Right renal pelvis (tissue), 4 donors: ENCODE measurements around the gene MYMX. TPM values are rescaled to one million over a fixed set of nuclear protein-coding genes. Genes with fewer than 3 reads are reported as not detected.
A peak's percentile ranks its signal among the peaks of the same experiment; 100 is the strongest.
"Not testable (repeated sequence)": the region's sequence is repeated elsewhere in the genome, so short reads cannot be mapped to it uniquely, and the experiment has no call there.

Source experiments
- DNase-seq, 4 donors: peaks; one replicate each; pipeline ENCODE4 v3.0.0-alpha.2; 2013; ENCODE audit warnings: low read depth in 4 of 4, low spot score in 3 of 4, missing footprints in 1 of 4
- polyA plus RNA-seq, 4 donors: library from polyadenylated mRNA; unstranded; fragments of 120-200 nt; gene quantifications; one replicate each; pipeline ENCODE4 v1.2.1, GENCODE V29; 2013; ENCODE audit not compliant: insufficient read length in 4 of 4

Gene MYMX
- polyA plus RNA-seq = under 1 TPM; 0.60 to 0.78 (median 0.77) TPM

DNA sequence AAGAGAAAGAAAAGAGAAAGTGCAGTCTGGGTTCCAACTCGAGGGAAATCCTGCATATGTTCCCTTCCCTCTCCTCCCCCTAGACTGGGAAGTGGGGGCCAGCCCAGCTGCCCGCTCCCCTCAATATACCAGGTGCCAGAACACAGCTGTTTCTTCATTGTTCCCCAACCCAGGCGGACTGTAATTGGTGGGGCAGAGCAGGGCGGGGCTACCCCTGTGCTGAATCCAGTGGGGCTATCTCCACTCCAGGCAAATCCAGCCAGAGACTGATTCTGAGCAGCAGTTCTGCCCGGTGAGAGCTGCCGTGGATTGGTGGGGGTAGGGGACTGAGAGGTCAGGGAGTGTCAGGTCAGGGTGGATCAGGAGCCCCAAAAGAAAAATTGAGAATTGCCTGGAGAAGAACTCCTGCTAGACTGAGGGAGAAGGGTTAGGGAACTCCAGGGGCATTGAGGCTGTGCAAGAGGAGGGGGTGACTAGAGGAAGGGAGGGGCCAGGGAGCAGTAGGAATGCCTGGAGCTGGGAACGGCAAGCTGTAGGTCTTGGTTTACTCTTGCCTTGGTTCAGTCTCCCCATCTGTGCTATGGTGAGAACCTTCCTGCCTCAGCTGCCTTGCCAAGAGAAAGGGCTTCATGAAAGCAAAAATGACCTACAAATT, at the start of gene MYMX:
MYMX (plus strand) TSS at position 250 of the 655 bp plus-strand sequence. CDS start 546 bp downstream, outside the sequence.
- no peak for DNase-seq

GRCh38 chr6:44167567-44167966, 49.2 kb upstream of the MYMX start:
- DNase-seq = no peak

DNA sequence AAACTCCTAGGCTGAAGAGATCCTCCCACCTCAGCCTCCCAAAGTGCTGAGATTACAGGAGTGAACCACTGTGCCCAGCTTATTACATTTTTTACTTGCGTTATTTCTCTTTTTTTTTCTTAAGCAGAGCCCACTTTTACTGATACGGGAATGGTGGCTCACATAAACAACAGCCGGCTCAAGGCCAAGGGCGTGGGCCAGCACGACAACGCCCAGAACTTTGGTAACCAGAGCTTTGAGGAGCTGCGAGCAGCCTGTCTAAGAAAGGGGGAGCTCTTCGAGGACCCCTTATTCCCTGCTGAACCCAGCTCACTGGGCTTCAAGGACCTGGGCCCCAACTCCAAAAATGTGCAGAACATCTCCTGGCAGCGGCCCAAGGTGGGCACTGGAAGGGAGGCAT, 47.6 kb upstream of the MYMX start:
- no peak for DNase-seq

DNA sequence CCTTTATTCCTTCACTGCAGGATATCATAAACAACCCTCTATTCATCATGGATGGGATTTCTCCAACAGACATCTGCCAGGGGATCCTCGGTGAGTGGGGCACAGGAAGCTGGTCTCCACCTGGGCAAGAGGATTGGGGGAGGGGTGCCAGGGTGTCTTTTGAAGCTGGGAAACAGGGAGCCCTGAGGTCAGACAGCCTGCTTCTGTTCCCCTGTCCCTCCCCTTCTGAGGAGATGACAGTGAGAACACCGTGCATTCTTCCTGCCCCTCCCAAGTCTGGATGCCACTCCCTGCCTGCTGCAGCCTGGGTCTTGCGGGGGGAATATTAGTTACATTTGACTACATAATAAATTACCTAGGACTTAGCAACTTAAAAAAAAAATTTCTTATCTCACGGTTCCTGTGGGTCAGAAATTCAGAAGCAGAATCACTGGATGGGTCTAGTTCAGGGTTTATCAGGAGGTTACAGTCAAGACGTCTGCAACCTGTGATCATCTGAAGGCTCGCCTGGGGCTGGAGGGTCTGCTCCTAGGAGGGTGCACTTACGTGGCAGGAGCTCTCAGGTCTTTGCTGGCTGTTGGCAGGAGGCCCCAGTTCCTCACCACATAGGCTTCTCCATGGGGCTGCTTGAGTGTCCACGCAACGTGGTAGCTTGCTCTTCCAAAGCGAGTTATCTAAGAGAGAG, 46.7 kb upstream of the MYMX start:
- no peak for DNase-seq

GRCh38 chr6:44171899-44172546, 44.7 kb upstream of the MYMX start:
- DNase-seq = no peak

GRCh38 chr6:44172731-44173500, 43.8 kb upstream of the MYMX start:
- DNase-seq = peak; percentile 41 to 69 (median 66)

DNA sequence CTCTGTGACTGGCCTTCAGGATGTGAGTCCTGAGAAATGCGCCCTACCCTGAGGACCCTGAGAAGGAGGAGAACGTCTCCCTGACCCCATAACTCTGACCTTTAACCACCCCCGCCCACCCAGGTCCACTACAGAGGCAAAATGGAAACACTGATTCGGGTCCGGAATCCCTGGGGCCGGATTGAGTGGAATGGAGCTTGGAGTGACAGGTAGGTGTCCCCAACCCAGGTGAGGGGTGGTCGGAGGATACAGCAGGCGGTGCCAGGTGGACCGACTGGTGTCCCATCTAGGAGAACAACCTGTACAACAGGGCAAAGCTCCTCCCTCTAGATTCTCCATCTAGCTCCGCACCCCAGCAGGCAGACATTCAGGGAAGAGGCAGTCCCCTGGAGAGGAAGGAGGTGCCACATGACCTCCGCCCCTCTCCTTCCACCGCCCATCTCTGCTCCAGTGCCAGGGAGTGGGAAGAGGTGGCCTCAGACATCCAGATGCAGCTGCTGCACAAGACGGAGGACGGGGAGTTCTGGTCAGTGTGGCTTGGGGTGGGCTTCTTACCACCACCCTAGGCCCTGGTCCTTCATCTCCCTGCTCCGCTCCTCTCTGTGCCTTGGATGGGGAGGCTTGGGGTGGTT, 40.5 kb upstream of the MYMX start:
- DNase-seq = no peak

GRCh38 chr6:44176762-44177509, 39.8 kb upstream of the MYMX start:
- DNase-seq = no peak

GRCh38 chr6:44177691-44178423, 38.9 kb upstream of the MYMX start:
- no peak for DNase-seq

DNA sequence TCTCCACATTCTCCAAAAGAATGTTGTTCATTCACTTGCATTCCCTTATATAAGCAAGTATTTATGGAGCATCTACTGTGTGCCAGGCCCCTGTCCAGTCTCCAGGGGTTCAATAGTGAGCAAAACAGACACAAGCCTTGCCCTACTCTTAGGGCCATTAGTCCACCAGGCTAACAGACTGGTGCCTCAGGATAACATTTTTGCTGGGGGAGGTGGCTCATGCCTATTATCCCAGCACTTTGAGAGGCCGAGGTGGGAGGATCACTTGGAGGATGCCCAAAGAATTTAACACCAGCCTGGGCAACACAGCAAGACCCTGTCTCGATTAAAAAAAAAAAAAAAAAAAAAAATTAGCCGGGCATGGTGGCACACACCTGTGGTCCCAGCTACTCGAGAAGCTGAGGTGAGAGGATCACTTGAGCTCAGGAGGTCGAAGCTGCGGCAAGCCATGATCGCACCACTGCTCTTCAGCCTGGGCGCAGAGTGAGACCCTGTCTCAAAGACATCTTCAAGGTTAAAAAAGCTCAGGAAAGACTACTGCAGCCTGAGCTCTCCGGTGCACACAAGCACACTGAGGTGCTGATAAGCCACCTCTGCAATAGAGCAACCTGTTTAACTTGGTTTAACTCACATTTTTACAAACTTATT, 38.2 kb upstream of the MYMX start:
- DNase-seq = no peak

DNA sequence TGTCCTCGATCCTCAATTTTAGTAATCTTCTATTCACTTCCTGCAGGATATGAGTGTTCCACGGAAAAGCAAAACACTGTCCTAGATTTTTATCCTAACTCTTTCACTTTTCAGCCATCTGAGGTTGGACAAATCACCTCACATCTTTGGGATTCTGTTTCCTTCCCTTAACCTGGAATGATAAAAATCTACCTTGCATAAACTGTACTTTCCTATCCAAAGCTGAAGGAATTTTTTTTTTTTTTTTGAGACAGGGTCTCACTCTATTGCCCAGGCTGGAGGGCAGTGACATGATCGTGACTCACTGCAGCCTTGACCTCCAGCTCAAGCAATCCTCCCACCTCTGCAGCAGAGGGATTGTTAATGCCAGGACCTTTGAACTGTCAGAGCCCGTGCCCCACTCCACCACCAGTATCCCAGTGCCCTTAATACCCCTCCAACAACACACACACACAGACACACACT, 37.6 kb upstream of the MYMX start:
- DNase-seq = no peak

DNA sequence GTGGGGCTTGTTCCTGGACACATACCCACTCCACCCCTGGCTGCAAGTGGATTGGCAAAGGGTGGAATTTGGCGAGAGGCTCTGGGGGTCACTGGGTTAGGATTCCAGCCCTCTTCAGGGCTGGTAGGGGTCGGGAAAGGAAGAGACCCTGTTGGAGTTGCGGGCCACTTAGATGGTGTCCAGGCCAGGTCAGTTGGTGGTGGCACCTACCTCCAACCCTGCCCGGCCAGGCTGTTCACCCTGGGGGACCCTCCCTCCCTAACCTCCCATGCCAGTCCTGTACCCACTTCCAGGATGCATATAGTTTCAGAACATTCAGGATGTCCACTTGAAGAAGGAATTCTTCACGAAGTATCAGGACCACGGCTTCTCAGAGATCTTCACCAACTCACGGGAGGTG, 37.1 kb upstream of the MYMX start:
- DNase-seq = no peak

DNA sequence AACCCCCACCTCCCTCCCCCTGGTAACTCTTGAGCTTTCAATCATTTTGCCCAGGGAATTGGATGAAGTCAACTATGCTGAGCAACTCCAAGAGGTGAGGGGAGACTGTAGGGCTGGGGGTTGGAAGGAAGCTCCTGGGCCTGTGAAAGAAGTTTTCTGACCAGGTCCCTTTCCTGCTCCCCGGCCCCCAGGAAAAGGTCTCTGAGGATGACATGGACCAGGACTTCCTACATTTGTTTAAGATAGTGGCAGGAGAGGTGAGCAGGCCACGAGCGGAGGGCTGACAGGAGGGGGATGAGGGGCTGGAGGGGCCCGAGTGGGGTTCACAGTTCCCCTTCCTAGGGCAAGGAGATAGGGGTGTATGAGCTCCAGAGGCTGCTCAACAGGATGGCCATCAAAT, 36.3 kb upstream of the MYMX start:
- DNase-seq = no peak

GRCh38 chr6:44180886-44181285, 35.8 kb upstream of the MYMX start:
- no peak for DNase-seq

- DNase-seq = not testable (repeated sequence)
These were observed 34.9 kb upstream of the MYMX start for GRCh38 chr6:44181784-44182183.

- no peak for DNase-seq
These were observed 33.8 kb upstream of the MYMX start for GRCh38 chr6:44182911-44183390.

DNA sequence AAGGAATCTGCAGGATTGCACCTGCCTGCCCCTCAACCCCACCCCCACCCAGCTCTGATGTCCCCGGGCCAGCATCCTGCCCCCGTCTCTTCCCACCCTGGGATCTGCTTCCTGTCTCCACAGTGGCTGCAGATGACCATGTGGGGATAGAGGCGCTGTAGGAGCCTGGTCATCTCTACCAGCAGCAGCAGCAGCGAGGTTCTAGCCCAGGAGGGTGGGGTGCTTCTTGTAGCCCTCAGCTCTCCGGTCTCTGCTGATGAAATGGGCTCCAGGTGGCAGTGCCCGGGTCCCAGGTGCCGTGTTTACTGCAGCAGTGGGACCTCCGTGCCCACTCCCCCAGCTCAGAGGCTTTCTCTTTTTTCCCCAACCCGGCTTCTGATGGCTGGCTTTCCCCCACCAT, 32.9 kb upstream of the MYMX start:
- DNase-seq = no peak

DNA sequence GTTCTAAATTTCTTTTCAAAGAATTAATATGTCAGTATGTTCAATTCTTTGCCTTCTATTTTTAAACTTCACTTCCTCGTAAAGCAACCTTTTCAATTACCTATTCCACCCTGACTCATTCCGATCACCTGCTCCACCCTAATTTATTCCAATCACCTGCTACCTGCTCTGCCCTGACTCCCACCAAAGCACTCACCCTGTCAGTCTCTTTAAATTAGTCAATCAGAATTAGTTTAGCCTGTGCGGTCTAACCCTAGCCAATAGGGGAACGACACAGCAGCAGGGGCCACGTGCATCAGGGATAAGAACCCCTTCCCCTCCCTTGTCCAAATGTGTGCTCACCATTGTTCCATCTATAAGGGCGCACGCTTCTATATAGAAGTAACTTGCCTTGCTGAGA, 31.4 kb upstream of the MYMX start:
- DNase-seq = not testable (repeated sequence)
